Right lobe of liver (tissue), 4 donors: ENCODE results near the gene BTG2.

ENCODE experiments used
- CTCF ChIP-seq, 4 donors: fragments of 200-600 bp in 3 of 4; fragments of 450-650 bp in 1 of 4; IDR thresholded peaks; one replicate each; pipeline versions ENCODE4 v1.5.1 to v1.8.0; 2016 to 2022; ENCODE audit warnings: antibody characterized with exemption in 4 of 4, mild to moderate bottlenecking in 2 of 4
- POLR2A ChIP-seq: fragments of 450-650 bp; IDR thresholded peaks from one replicate; pipeline ENCODE4 v1.6.1; 2017; ENCODE audit warnings: antibody characterized with exemption, mild to moderate bottlenecking
- donor health status: DM: no; HTN: no; CAD: no.
- donor health status: DM: no; HTN: no; CAD: no.
- donor health status: DM: no; HTN: yes; CAD: no.

- TF ChIP-seq CTCF (IDR thresholded peaks at IDR 0.05) = no peak
- no peak for TF ChIP-seq POLR2A
Measured at GRCh38 chr1:203302456-203302855, 2.9 kb upstream of the BTG2 start.
